Body of pancreas (tissue), 4 donors: Measurements from ENCODE around the gene ATXN10. TPM values are rescaled to one million over a fixed set of nuclear protein-coding genes. Genes with fewer than 3 reads are reported as not detected.
"Not testable (repeated sequence)": the region's sequence is repeated elsewhere in the genome, so short reads cannot be mapped to it uniquely, and the experiment has no call there.

Experiments
- ATAC-seq: fragments of 150-250 bp; one replicate; pipeline ENCODE4 v1.9.1; 2016
- DNase-seq, 4 donors: peaks; one replicate each; pipeline ENCODE4 v3.0.0-alpha.2; 2019
- H3K27ac ChIP-seq, 4 donors: fragments of 200-600 bp; sonication (generic); 1 replicate in 3 of 4; 2 replicates in 1 of 4; pipeline versions ENCODE4 v1.5.1 to v1.6.1; 2016 to 2019; ENCODE audit warnings: mild to moderate bottlenecking in 1 of 4, mixed read lengths in 1 of 4, moderate library complexity in 1 of 4
- H3K27me3 ChIP-seq, 2 donors: fragments of 200-600 bp; sonication (generic); one replicate each; pipeline ENCODE4 v1.6.0; 2016; ENCODE audit warnings: mild to moderate bottlenecking in 1 of 2
- H3K36me3 ChIP-seq, 2 donors: fragments of 200-600 bp; sonication (generic); replicated peaks in 1 of 2; 2 replicates each; pipeline ENCODE4 v1.5.1; 2016; ENCODE audit warnings: low read depth in 2 of 2; ENCODE audit not compliant: insufficient read depth in 1 of 2
- H3K4me1 ChIP-seq: fragments of 200-600 bp; sonication (generic); one replicate; pipeline ENCODE4 v1.6.0; 2016
- H3K4me3 ChIP-seq, 2 donors: fragments of 200-600 bp; sonication (generic); 1 replicate in 1 of 2; 2 replicates in 1 of 2; pipeline ENCODE4 v1.5.1; 2016 to 2019
- H3K9me3 ChIP-seq, 3 donors: fragments of 200-600 bp; sonication (generic); 1 replicate in 2 of 3; 2 replicates in 1 of 3; pipeline ENCODE4 v1.5.1; 2016
- POLR2A ChIP-seq, 3 donors: fragments of 450-650 bp; IDR thresholded peaks; one replicate each; pipeline ENCODE4 v1.6.1; 2016; ENCODE audit warnings: antibody characterized with exemption in 3 of 3, mild to moderate bottlenecking in 2 of 3
- WGBS, 2 donors: methylation state at CpG; one replicate each; pipeline ENCODE4 v1.1.5; 2017; 5-methylcytosine and 5-hydroxymethylcytosine counted together
- intact Hi-C: fragments of 100-400 bp; cut with DNase I; formaldehyde crosslinking; loops from one replicate; pipeline ENCODE4 v1.15.1; 2023
- total RNA-seq, 2 donors: library from RNA; depleted of rRNA; stranded (reverse); fragments of >200 nt; gene quantifications; one replicate each; pipeline ENCODE4 v1.1.0, GENCODE V29; 2016
- TF ChIP-seq, protein P1 (sequence below), 7 experiments: fragments of 450-650 bp in 4 of 7; fragments of 200-600 bp in 3 of 7; sonication (generic) in 3 of 7; IDR thresholded peaks; one replicate each; pipeline ENCODE4 v1.5.1; 2016 to 2019; ENCODE audit warnings: antibody characterized with exemption in 7 of 7

Gene ATXN10
- total RNA-seq, 2 donors from 2014 or later = 61.6 to 69.8 TPM

DNA sequence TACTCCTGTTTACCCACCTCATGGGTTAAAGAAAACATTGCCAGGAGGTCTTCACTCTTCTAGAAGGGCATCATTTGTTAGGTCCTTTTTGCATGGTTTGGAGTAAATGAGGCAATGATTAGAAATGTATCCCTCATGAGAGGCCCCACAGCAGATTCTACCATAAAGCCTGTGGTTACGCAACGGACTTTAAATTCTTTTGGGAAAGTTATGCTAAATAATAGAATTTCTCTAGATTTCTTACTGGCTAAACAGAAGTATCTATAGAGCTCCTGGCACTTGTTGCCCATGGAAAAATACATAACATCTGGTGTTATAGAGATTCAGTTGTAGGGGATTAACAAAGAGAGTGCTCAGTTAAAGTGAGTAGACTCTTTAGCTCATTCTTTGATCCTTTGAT, 15.1 kb upstream of the ATXN10 start:
- H3K4me1 ChIP-seq = no peaks in the 10 kb centered on the region
- TF ChIP-seq POLR2A (IDR thresholded peaks at IDR 0.05) = no peak
- TF ChIP-seq, protein P1, sequence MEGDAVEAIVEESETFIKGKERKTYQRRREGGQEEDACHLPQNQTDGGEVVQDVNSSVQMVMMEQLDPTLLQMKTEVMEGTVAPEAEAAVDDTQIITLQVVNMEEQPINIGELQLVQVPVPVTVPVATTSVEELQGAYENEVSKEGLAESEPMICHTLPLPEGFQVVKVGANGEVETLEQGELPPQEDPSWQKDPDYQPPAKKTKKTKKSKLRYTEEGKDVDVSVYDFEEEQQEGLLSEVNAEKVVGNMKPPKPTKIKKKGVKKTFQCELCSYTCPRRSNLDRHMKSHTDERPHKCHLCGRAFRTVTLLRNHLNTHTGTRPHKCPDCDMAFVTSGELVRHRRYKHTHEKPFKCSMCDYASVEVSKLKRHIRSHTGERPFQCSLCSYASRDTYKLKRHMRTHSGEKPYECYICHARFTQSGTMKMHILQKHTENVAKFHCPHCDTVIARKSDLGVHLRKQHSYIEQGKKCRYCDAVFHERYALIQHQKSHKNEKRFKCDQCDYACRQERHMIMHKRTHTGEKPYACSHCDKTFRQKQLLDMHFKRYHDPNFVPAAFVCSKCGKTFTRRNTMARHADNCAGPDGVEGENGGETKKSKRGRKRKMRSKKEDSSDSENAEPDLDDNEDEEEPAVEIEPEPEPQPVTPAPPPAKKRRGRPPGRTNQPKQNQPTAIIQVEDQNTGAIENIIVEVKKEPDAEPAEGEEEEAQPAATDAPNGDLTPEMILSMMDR (IDR thresholded peaks at IDR 0.05) = no peak
- no peaks in the 10 kb centered on the region for H3K36me3 ChIP-seq
- 96 to 97% methylated on average over 2 of the region's 2 CpGs for WGBS, 2 donors
- DNase-seq = no peak
- no peak overlapping the region for H3K27ac ChIP-seq
- intact Hi-C loops = no loop called here
- H3K4me3 ChIP-seq = no peak overlapping the region
- H3K27me3 ChIP-seq = no peaks in the 10 kb centered on the region
- no peak for ATAC-seq
- H3K9me3 ChIP-seq = no peaks in the 10 kb centered on the region

DNA sequence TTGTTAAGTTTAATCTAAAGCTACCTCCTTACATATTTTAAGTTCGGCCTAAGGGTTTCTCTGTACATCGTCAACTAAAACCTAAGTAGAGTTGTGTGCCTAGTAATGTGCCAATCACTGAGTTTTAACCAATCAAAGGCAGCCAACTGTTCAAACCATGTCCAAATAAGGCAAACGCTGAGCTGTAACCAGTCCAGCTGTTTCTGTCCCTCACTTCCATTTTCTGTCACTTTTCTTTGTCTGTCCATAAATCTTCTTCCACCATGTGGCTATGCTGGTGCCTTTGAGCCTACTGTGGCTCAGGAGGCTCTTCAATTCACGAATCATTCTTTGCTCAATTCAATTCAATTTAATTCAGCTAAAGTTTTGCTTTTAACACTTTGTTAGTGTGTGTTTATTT, 13.9 kb upstream of the ATXN10 start:
- Histone ChIP-seq H3K4me1 (no peaks in the 10 kb centered on the region), H3K27me3 (no peaks in the 10 kb centered on the region), H3K9me3 (no peaks in the 10 kb centered on the region), H3K36me3 (no peaks in the 10 kb centered on the region), H3K27ac (no peak overlapping the region), H3K4me3 (no peak overlapping the region)
- WGBS, 2 donors = 67 to 76% methylated on average over 4 of the region's 4 CpGs
- ATAC-seq (no peak), DNase-seq (no peak)
- intact Hi-C loops = no loop called here
- TF ChIP-seq, protein P1 (IDR thresholded peaks at IDR 0.05) = no peak

DNA sequence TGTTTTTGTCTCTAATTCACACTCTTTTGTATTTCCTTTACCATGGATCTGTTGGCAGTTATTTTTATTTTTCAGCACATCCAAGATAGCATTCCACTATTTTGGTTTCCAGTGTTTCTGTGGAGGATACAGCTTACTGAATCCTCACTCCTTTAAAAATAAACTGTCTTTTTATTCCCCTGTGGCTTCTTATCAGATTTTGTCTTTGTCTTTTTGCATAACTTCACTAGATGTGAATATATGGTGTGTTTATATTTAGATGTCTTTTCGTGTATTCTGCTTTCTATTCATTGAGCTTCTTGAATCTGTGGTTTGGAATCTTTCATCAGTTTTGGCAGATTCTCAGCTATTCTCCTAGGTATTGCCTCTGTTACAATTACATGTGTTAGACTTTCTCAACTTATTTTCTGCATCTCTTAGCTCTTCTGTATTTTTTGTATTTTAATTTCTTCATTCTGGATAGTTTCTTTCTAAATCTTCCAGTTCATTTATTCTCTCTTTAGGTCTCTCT, 7.4 kb upstream of the ATXN10 start:
- intact Hi-C loops = no loop called here
- TF ChIP-seq, protein P1 (IDR thresholded peaks at IDR 0.05) = no peak
- no peak for TF ChIP-seq POLR2A (IDR thresholded peaks at IDR 0.05)
- H3K27me3 ChIP-seq = no peaks in the 10 kb centered on the region
- 43 to 64% methylated on average over 1 of the region's 1 CpG for WGBS, 2 donors
- no peak overlapping the region for H3K4me3 ChIP-seq
- no peak overlapping the region for H3K27ac ChIP-seq
- no peaks in the 10 kb centered on the region for H3K9me3 ChIP-seq
- H3K4me1 ChIP-seq = no peaks in the 10 kb centered on the region
- no peak for DNase-seq
- no peak for ATAC-seq
- H3K36me3 ChIP-seq = no peaks in the 10 kb centered on the region

DNA sequence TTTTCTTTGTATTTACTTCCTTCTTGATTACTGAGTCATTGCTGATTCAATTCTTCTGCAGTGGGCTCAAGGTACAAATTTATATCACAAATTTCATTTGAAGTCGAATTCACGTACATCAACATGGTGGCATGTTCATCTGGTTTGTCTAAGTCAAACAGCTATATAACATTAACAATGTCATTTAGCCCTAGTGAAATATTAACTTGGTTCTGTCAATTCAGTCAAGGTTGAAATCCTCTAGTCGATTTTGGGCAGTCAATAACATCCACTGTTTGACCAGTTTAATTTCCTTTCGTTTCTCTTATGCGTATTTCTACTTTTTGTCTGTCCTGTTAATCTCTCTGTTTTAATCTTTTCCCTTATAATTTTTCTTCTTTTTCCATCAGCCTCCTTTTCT, 4.1 kb upstream of the ATXN10 start:
- 34 to 39% methylated on average over 5 of the region's 5 CpGs for WGBS, 2 donors
- no peak overlapping the region for H3K4me3 ChIP-seq
- no peak for ATAC-seq
- DNase-seq = no peak
- TF ChIP-seq, protein P1 (IDR thresholded peaks at IDR 0.05) = no peak
- TF ChIP-seq POLR2A (IDR thresholded peaks at IDR 0.05) = no peak
- intact Hi-C loops = no loop called here
- H3K36me3 ChIP-seq = no peaks in the 10 kb centered on the region
- no peaks in the 10 kb centered on the region for H3K9me3 ChIP-seq
- no peak overlapping the region for H3K27ac ChIP-seq
- no peaks in the 10 kb centered on the region for H3K27me3 ChIP-seq
- peaks cover 8% of the 10 kb centered on the region for H3K4me1 ChIP-seq

DNA sequence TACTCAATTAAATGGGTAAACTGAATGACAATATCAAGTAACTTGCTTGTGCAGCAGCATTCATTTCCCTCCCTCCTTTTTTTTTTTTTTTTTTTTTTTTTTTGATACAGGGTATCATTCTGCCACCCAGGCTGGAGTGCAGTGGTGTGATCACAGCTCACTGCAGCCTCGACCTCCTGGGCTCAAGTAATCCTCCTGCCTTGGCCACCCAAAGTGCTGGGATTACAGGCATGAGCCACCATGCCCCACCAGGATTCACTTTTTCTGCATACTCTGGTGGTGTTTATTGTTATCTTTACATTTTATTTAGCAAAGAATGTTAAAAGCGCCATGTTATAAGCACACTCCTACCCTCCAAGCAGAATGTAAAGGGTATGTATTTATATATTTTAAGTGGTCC, 1.3 kb upstream of the ATXN10 start:
- ATAC-seq, H3K9me3 ChIP-seq, intact Hi-C loops, H3K4me3 ChIP-seq, H3K36me3 ChIP-seq, H3K27me3 ChIP-seq, DNase-seq, H3K27ac ChIP-seq: not testable (repeated sequence)
- H3K4me1 ChIP-seq = peaks cover 29% of the 10 kb centered on the region
- 81 to 88% methylated on average over 2 of the region's 2 CpGs for WGBS, 2 donors
